ENCODE data around the gene ST7L. TPM values are rescaled to one million over a fixed set of nuclear protein-coding genes. Genes with fewer than 3 reads are reported as not detected.

The ST7L gene
- total and polyA plus RNA-seq, 12 donors, result 9.2 to 22.2 (median 13.9) TPM

- H3K4me1 ChIP-seq, result peaks cover 6 to 23% (median 14%) of the 10 kb centered on the region in 9 donors
- no peak overlapping the region for H3K4me3 ChIP-seq
- no peak for TF ChIP-seq CTCF (IDR thresholded peaks at IDR 0.05)
- ATAC-seq (no peak), DNase-seq (no peak)
- H3K36me3 ChIP-seq, result no peaks in the 10 kb centered on the region
- 81 to 86% methylated on average over 7 of the region's 7 CpGs for WGBS, 2 donors
- no peaks in the 10 kb centered on the region for H3K9me3 ChIP-seq
- no peak overlapping the region for H3K27ac ChIP-seq
- intact Hi-C loops (cut with DNase I), result no loop called here
- peaks cover 0 to 51% (median 21%) of the 10 kb centered on the region in 7 donors for H3K27me3 ChIP-seq
Observed at GRCh38 chr1:112510340-112510739, 108.6 kb downstream of the ST7L start.

- Histone ChIP-seq H3K27ac (no peak overlapping the region), H3K27me3 (peaks cover 0 to 57% (median 22%) of the 10 kb centered on the region in 7 donors), H3K4me1 (peaks cover 6 to 23% (median 14%) of the 10 kb centered on the region in 9 donors), H3K9me3 (no peaks in the 10 kb centered on the region), H3K4me3 (no peak overlapping the region), H3K36me3 (no peaks in the 10 kb centered on the region)
- 56 to 64% methylated on average over 16 of the region's 16 CpGs for WGBS, 2 donors
- TF ChIP-seq CTCF (IDR thresholded peaks at IDR 0.05), result no peak
- ATAC-seq, result no peak
- DNase-seq, result no peak
- intact Hi-C loops (cut with DNase I), result loop anchor here in 4 of 10 donors (5.0 to 10.0 kb wide), 4 partner anchors 55 to 195 kb away; partner anchors contain the start of genes CAPZA1 (in 2 of the 4), ST7L (in 2 of the 4) and RHOC (in 1 of the 4)
Observed at GRCh38 chr1:112509660-112510178, 109.2 kb downstream of the ST7L start.

- no peak for TF ChIP-seq CTCF (IDR thresholded peaks at IDR 0.05)
- H3K4me3 ChIP-seq, result peak overlapping the region; percentile 14 to 62 (median 54)
- WGBS, 2 donors, result 10 to 14% methylated on average over 65 to 66 of the region's 66 CpGs
- H3K36me3 ChIP-seq, result no peaks in the 10 kb centered on the region
- no peaks in the 10 kb centered on the region for H3K9me3 ChIP-seq
- ATAC-seq, result peak in 3 of 8 donors; percentile 18 to 35 (median 19)
- peaks cover 0 to 63% (median 22%) of the 10 kb centered on the region in 7 donors for H3K27me3 ChIP-seq
- H3K4me1 ChIP-seq, result peaks cover 6 to 23% (median 14%) of the 10 kb centered on the region in 9 donors
- no peak overlapping the region for H3K27ac ChIP-seq
- intact Hi-C loops (cut with DNase I), result loop anchor here in 4 of 10 donors (5.0 to 10.0 kb wide), 4 partner anchors 56 to 196 kb away; partner anchors contain the start of genes CAPZA1 (in 2 of the 4), ST7L (in 2 of the 4) and RHOC (in 1 of the 4)
- DNase-seq, result no peak
Observed at GRCh38 chr1:112509005-112509659, 109.8 kb downstream of the ST7L start.

GRCh38 chr1:112508278-112509004, 110.5 kb downstream of the ST7L start, which contains the start of gene WNT2B:
Gene WNT2B, plus strand, starts transcription at chr1:112508965. Its CDS starts 298 bp downstream, at chr1:112509263.
- H3K27ac ChIP-seq, result no peak within 1 kb of the TSS
- DNase-seq (no peak), ATAC-seq (peak; percentile 19 to 63 (median 34))
- intact Hi-C loops (cut with DNase I), result loop anchor here in 4 of 10 donors (5.0 to 10.0 kb wide), 4 partner anchors 56 to 196 kb away; partner anchors contain the start of genes CAPZA1 (in 2 of the 4), ST7L (in 2 of the 4) and RHOC (in 1 of the 4)
- peaks cover 0 to 70% (median 23%) of the 10 kb centered on the region in 7 donors for H3K27me3 ChIP-seq
- H3K9me3 ChIP-seq, result no peaks in the 10 kb centered on the region
- peak within 1 kb of the TSS; percentile 14 to 62 (median 54) for H3K4me3 ChIP-seq
- TF ChIP-seq CTCF (IDR thresholded peaks at IDR 0.05), result no peak
- peaks cover 6 to 27% (median 14%) of the 10 kb centered on the region in 9 donors for H3K4me1 ChIP-seq
- 1 to 2% methylated on average over 39 to 69 of the region's 69 CpGs for WGBS, 2 donors
- H3K36me3 ChIP-seq, result no peaks in the 10 kb centered on the region

All from heart right ventricle (tissue), 16 donors.